ENCODE data around the gene TMEM119. TPM values are rescaled to one million over a fixed set of nuclear protein-coding genes. Genes with fewer than 3 reads are reported as not detected.

Gene TMEM119
- total and polyA plus RNA-seq, 2 of the 8 experiments (the other 6 are each of a cell fraction or from before 2014, with no cell fraction given), result 0.35 to 0.61 TPM

DNA sequence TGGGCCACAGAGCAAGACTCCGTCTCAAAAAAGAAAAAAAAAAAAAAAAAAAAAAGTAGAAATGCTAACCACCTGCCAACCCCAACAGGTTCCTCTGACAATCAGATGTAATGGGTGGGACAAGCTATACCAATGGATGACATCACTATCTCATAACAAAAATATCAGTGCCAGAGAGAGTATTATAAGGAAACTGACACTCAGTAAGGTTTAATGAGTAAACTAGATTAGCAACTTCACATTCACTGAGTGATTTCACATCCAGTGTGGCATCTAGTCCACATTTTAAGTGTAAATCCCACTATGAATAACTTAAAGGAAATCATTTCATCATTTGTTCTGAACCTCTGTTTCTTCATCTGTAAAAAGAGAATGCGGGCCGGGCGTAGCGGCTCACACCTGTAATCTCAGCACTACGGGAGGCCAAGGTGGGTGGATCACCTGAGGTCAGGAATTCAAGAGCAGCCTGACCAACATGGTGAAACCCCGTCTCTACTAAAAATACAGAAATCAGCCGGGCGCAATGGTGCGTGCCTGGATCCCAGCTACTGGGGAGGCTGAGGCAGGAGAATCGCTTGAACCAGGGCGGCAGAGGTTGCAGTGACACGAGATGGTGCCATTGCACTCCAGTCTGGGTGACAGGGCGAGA lies 38.8 kb downstream of the TMEM119 start:
- ChIA-PET CTCF (ENCODE audit: partially characterized antibody) (interaction anchor here (0.7 to 24.3 kb wide), 4 partner anchors 30 to 898 kb away, joined by 3 to 523 read pairs (median 4); no protein-coding TSS in a partner anchor), POLR2A (ENCODE audit: partially characterized antibody) (interaction anchor here (4.3 kb wide), 1 partner anchor 11 kb away, joined by 40 read pairs; no protein-coding TSS in a partner anchor)
- H3K4me1 ChIP-seq (replicated peaks in 1 of 4; ENCODE audit: control insufficient read depth in 3 of 4, insufficient read depth in 4 of 4, low read length in 3 of 4), result peaks cover 0 to 4% (median 0%) of the 10 kb centered on the region in 4 experiments; a peak in 1 of 7 replicates
- peaks cover 13 to 20% of the 10 kb centered on the region in 2 experiments for H4K20me1 ChIP-seq (replicated peaks in 1 of 2; ENCODE audit: control insufficient read depth in 1 of 2, insufficient read depth in 2 of 2, low read length in 2 of 2)
- H4K91ac ChIP-seq (replicated peaks; ENCODE audit: insufficient read length, low read length), result no peak overlapping the region
- no peak overlapping the region for H4K8ac ChIP-seq (ENCODE audit: extremely low read depth, insufficient read depth, low read length)
- no peak overlapping the region for H2AK5ac ChIP-seq (ENCODE audit: low read depth, low read length)
- no peak overlapping the region for H4K5ac ChIP-seq (ENCODE audit: insufficient read length, low read depth, low read length)
- H3K79me2 ChIP-seq (ENCODE audit: control insufficient read depth in 1 of 2, insufficient read depth in 2 of 2, low read length in 2 of 2), result peaks cover 45 to 81% of the 10 kb centered on the region in 2 experiments
- no peak overlapping the region for H2BK15ac ChIP-seq (ENCODE audit: low read length)
- H2BK5ac ChIP-seq (ENCODE audit: low read depth, low read length), result no peak overlapping the region
- FAIRE-seq (no peak), DNase-seq (ENCODE audit: low read depth in 1 of 2, low spot score in 2 of 2) (no peak)
- no peak overlapping the region for H2BK20ac ChIP-seq (ENCODE audit: low read length)
- H3K23me2 ChIP-seq (ENCODE audit: low read depth, low read length), result peaks cover 20% of the 10 kb centered on the region
- peak overlapping the region in 1 of 4 experiments; percentile 91; a peak in 1 of 8 replicates for H3K4me3 ChIP-seq (ENCODE audit: extremely low read depth in 1 of 4, insufficient read depth in 2 of 4, low read depth in 3 of 4, low read length in 4 of 4)
- no peak overlapping the region for H3K14ac ChIP-seq (ENCODE audit: insufficient read length)
- no peak overlapping the region for H2BK12ac ChIP-seq (ENCODE audit: low read depth, low read length)
- no peaks in the 10 kb centered on the region for H3K9me3 ChIP-seq (ENCODE audit: insufficient read depth in 2 of 2, low read depth in 1 of 2, low read length in 1 of 2)
- H3K27me3 ChIP-seq (replicated peaks in 1 of 4; ENCODE audit: control insufficient read depth in 3 of 4, extremely low read depth in 1 of 4, insufficient read depth in 3 of 4, low read length in 3 of 4), result no peaks in the 10 kb centered on the region
- no peak overlapping the region for H3K18ac ChIP-seq (ENCODE audit: extremely low read depth, low read length)
- no peak overlapping the region for H3K9ac ChIP-seq (replicated peaks in 1 of 4; ENCODE audit: extremely low read depth in 1 of 4, low read depth in 3 of 4, low read length in 3 of 4)
- peaks cover 2% of the 10 kb centered on the region; the same call in 1 of the 2 replicates for H3K79me1 ChIP-seq (ENCODE audit: low read depth, low read length)
- no peak overlapping the region for H3K27ac ChIP-seq (ENCODE audit: low read depth, low read length)
- no peak overlapping the region for H3K56ac ChIP-seq (replicated peaks; ENCODE audit: insufficient read length, low read depth, low read length)
- no peak overlapping the region for H2BK120ac ChIP-seq (replicated peaks; ENCODE audit: low read depth, low read length)
- no peak overlapping the region for H2AFZ ChIP-seq (ENCODE audit: low read length)
- 94% methylated on average over 12 of the region's 14 CpGs; no CpG with 5 or more reads in 1 of the 2 experiments for WGBS, 2 experiments (ENCODE audit: extremely low coverage in 1 of 2, insufficient coverage in 1 of 2, insufficient read length in 1 of 2, insufficient replicate concordance in 2 of 2, low coverage in 1 of 2, low lambda C conversion rate in 2 of 2, missing lambda C conversion rate in 1 of 2)
- H3K4ac ChIP-seq (replicated peaks; ENCODE audit: insufficient read length, low read depth, low read length), result no peak overlapping the region
- peaks cover 0 to 22% (median 2%) of the 10 kb centered on the region in 4 experiments; a peak in 5 of 8 replicates for H3K36me3 ChIP-seq (ENCODE audit: control insufficient read depth in 2 of 4, insufficient read depth in 4 of 4, low read length in 3 of 4)
- peak overlapping the region; percentile 94 to 99; a peak in 2 of 4 replicates for H3K4me2 ChIP-seq (ENCODE audit: insufficient read depth in 1 of 2, low read depth in 2 of 2, low read length in 2 of 2)
- no peak overlapping the region for H3K23ac ChIP-seq (ENCODE audit: insufficient read length)
- 0 out of 2 replicates have a peak, but pooled peaks have one; percentile 16 for TF ChIP-seq POLR2AphosphoS5 (IDR thresholded peaks at IDR 0.05; ENCODE audit: low read depth, low read length)
- no peak for TF ChIP-seq SP2 (IDR thresholded peaks at IDR 0.05; ENCODE audit: low read length)
